Left renal cortex interstitium (tissue), 4 donors: ENCODE results near the gene CMBL. TPM values are rescaled to one million over a fixed set of nuclear protein-coding genes. Genes with fewer than 3 reads are reported as not detected.
"Not testable (repeated sequence)": the region's sequence is repeated elsewhere in the genome, so short reads cannot be mapped to it uniquely, and the experiment has no call there.

Source experiments
- DNase-seq, 4 donors: peaks; one replicate each; pipeline ENCODE4 v3.0.0-alpha.2; 2013; ENCODE audit warnings: low read depth in 4 of 4, low spot score in 2 of 4, missing footprints in 1 of 4
- polyA plus RNA-seq, 4 donors: library from polyadenylated mRNA; unstranded; fragments of 120-200 nt; gene quantifications; one replicate each; pipeline ENCODE4 v1.2.1, GENCODE V29; 2013; ENCODE audit not compliant: insufficient read length in 4 of 4

Gene CMBL
- polyA plus RNA-seq, 4 donors = 33.3 to 48.6 (median 43.0) TPM

GRCh38 chr5:10264604-10265003 is 43.1 kb downstream of the CMBL start:
- no peak for DNase-seq

GRCh38 chr5:10262995-10263394 is 44.7 kb downstream of the CMBL start:
- no peak for DNase-seq

DNA sequence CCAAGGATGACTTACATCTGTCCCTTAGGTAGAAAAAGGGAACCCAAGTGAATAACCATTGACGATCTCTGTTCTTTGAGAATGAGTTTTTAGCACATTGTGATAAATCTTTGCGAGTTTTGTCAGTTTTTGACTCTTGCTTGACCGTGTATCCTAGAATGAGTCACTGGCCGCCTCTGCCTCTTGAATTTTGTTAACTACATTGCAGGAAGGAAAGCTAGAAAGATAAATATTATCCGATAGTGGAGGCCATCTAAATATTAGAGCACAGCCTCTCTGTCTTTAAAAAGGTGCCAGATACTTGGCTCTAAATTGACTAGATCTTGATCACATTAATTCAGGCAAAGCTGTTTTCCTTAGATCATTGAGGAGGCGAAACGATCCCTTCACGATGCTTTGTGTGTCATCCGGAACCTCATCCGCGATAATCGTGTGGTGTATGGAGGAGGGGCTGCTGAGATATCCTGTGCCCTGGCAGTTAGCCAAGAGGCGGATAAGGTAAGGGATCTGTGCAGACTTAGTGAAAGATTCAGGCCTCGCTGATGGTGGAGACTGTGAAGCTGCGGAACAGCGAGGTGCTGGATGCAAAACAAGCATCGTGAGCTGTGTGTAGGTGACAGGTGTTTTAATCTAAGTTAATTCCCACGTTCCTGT is 45.5 kb downstream of the CMBL start:
- DNase-seq = no peak

- no peak for DNase-seq
Measured at GRCh38 chr5:10261065-10261464, 46.6 kb downstream of the CMBL start.

DNA sequence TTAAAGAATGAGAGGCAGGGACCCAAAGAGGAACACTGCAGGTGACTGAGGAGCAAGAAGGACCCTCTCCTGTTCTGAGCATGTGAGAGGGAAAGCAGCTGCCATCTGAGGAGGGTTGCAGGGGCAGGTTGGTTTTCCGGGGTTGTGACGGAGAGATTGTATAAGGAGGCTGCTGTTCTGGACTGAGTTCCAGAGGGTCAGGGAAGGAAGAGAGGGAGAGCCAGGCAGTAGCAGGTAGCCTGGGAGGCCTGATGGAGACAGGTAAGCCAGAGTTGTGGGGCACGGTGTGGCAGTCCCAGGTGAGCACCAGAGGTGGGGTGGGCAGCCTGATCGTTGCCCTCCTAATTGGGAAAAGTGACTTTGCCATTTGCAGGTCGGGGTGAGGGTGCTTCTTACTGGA is 47.8 kb downstream of the CMBL start:
- no peak for DNase-seq

DNA sequence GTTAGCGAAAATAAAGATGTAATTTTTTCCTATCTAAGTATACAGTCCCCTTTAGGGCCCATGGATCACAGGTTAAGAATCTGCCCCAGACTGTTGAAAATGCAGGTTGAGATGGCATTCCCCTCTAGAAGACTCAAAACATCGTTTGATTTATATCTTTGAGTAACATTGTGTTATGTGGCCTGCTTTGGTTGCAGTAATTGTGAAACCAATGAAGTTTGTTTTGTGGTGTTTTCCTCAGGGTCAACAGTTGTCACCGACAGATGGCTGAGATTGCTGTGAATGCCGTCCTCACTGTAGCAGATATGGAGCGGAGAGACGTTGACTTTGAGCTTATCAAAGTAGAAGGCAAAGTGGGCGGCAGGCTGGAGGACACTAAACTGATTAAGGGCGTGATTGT is 49.8 kb downstream of the CMBL start:
- DNase-seq = no peak

DNA sequence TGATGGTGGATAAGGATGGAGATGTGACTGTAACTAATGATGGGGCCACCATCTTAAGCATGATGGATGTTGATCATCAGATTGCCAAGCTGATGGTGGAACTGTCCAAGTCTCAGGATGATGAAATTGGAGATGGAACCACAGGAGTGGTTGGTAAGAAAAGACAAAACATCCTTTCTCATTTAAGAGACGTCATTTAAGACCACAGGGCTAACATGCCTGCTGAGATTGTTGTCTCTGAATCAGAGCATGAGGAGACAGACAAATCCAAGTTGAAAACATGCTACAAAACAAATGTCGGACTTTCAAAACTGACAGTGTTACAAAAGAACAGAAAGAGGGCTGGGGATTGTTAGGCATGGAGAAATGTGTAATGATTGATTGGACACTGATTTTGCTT is 53.0 kb downstream of the CMBL start:
- DNase-seq = no peak

GRCh38 chr5:10253390-10253789 is 54.3 kb downstream of the CMBL start:
- no peak for DNase-seq

GRCh38 chr5:10251405-10251804 is 56.3 kb downstream of the CMBL start:
- no peak for DNase-seq

DNA sequence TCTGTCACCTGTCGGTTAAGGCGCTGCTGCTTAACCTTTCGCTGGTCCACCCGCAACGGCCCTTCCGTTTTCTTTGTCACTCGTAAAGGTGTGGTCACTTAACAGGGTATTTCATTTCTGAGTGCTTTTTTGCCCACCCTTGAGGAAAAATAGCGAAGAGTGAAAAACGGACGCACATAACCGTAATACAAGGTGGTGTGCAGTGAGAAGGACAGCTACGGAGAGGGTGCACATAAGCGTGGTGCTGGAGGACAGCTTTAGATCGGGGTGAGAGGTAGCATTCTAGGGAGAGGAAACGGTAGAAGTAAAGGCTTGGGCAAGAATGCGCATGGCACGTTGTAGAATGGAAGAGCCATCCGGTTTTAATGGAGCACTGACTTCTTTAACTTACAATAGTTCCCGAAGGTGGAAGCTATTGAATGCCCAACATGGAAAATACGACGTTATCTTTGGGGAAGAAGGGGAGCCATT is 56.9 kb downstream of the CMBL start:
- DNase-seq = no peak

GRCh38 chr5:10249948-10250805 is 57.5 kb downstream of the CMBL start, which contains the start of gene CCT5:
TSS of gene CCT5 (plus strand) at chr5:10250280. CDS start at chr5:10250341, 61 bp downstream.
- peak; percentile 90 to 97 (median 94) for DNase-seq

DNA sequence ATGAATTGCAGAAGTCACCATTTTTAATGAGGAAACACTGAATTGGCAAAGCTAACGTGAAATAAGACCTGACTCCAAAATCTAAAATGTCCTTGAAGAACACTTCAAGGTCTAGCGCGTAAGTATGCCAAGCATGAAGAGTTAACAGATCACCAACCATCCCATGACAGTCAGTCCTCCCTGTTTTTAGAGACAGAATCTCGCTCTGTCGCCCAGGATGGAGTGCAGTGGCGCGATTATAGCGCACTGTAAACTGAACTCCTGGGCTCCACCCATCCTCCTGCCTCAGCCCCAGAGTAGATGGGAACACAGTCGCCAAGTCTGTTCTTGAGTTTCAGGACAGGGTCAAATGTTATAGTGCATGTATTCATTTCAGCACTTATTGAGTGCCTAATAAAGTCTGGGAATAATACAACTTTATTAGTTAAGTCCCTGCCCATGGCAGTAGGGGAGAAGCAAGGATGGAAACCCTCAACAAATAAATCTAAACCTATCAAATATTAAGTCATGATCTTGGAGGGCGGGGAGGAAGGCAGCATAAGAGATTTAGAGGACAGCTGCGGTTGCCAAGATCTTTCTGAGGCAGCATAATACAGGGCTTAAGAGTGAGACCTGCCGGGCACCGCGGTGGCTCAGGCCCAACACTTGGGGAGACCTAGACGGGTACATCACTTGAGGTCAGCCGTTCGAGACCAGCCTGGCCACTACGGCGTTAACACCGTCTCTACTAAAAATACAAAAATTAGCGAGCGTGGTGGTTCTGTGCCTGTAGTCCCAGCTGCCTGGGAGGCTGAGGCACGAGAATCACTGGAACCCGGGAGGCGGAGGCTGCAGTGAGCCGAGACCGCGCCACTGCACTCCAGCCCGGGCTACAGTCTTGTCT is 59.1 kb downstream of the CMBL start:
- DNase-seq = no peak

DNA sequence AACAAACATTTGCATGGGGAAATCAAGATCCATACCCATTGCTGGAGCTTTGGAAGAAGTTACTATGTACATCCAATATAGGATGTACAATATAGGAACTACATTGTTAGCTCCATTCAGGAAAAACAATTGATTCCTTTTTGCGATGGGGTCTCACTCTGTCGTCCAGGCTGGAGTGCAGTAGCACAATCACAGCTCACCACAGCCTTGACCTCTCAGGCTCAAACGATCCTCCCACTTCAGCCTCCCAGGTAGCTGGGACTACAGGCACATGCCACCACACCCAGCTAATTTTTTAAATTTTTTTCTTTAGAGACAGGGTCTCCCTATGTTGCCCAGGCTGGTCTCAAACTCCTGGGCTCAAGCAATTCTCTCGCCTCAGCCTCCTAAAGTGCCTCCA is 60.5 kb downstream of the CMBL start:
- not testable (repeated sequence) for DNase-seq

GRCh38 chr5:10246761-10247160 is 60.9 kb downstream of the CMBL start:
- no peak for DNase-seq

GRCh38 chr5:10244342-10244944 is 63.3 kb downstream of the CMBL start:
- no peak for DNase-seq

GRCh38 chr5:10243660-10244240 is 64.0 kb downstream of the CMBL start:
- no peak for DNase-seq

DNA sequence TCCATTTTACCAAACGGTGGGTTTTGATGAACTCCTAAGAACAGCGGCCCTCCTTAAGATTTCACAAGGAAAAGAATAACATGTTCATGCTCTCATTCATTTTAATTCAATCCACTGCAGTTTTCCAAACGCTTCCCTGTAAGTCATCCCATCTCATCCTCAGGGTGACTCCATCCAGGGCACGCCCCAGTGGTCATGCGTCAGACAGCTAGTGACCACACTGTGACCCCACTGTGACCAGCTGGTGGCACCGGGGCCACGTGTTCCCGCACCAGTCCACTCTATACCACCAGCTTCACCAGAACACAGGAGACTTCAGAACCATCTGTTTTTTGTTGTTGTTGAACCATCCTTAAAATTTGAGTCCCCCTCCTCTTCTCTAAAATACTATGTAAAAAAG is 72.4 kb downstream of the CMBL start:
- no peak for DNase-seq

DNA sequence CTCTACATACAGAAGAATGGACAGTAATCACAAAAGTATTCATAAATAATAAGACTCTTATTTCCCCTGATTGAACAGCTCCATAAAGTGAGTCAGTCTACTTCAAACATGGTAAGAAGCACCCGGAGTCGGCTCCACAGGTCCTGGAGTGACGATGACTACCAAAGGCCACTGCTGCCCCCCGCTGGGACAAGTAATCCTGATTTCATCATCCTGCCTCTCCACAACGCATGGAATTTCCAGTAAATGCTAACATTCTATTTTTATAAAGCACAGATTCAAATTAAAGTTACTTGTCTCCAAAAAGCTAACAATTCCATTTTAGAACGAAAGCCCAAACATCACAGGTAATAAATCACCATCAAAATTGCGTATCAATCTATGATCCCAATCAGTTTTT is 74.2 kb downstream of the CMBL start:
- no peak for DNase-seq

DNA sequence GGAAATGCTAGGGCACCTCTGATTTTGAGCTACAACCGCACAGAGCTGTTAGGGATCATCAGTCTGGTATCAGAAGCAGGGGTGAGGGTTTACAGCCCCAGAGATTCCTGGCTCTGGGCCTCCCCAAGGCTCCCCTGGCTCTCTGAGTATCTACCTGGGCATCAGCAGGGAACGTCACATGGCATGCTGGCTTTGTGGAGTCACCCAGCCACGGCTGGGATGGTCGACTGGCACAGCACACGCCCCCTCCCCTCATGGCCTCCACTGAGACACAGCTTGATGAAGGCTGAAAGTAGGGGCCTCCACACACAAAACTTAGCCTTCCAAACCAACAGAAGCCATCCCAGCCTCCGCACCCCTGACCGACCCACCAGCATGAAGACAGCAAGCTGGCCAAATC is 74.7 kb downstream of the CMBL start:
- DNase-seq = no peak

GRCh38 chr5:10232386-10232785 is 75.3 kb downstream of the CMBL start:
- no peak for DNase-seq
